Ishikawa (cell line): ENCODE data around the gene KMT5B.

Experiments used
- CEBPB ChIP-seq: IDR thresholded peaks from 2 replicates; pipeline ENCODE4 v1.6.1; 2012
- CREB1 ChIP-seq: IDR thresholded peaks from 2 replicates; pipeline ENCODE4 v1.6.1; 2012; ENCODE audit warnings: low read depth
- EGR1 ChIP-seq: IDR thresholded peaks from 2 replicates; pipeline ENCODE4 v1.6.1; 2012
- EP300 ChIP-seq: IDR thresholded peaks from 2 replicates; pipeline ENCODE4 v1.6.1; 2012; ENCODE audit warnings: borderline replicate concordance
- FOXM1 ChIP-seq: IDR thresholded peaks from 2 replicates; pipeline ENCODE4 v1.6.1; 2012; ENCODE audit warnings: low read depth, borderline replicate concordance
- MAX ChIP-seq: IDR thresholded peaks from 2 replicates; pipeline ENCODE4 v1.6.1; 2012
- NFIC ChIP-seq: IDR thresholded peaks from 2 replicates; pipeline ENCODE4 v1.6.1; 2012
- RAD21 ChIP-seq: IDR thresholded peaks from 2 replicates; pipeline ENCODE4 v1.6.1; 2012; ENCODE audit warnings: low read depth
- REST ChIP-seq: IDR thresholded peaks from 2 replicates; pipeline ENCODE4 v1.6.1; 2012; ENCODE audit warnings: low read depth, mild to moderate bottlenecking
- TAF1 ChIP-seq: IDR thresholded peaks from 2 replicates; pipeline ENCODE4 v1.6.1; 2012; ENCODE audit warnings: low read depth, mild to moderate bottlenecking
- TCF12 ChIP-seq: IDR thresholded peaks from 2 replicates; pipeline ENCODE4 v1.6.1; 2012; ENCODE audit warnings: low read depth
- TEAD4 ChIP-seq: IDR thresholded peaks from 2 replicates; pipeline ENCODE4 v1.6.1; 2012
- USF1 ChIP-seq: IDR thresholded peaks from 2 replicates; pipeline ENCODE4 v1.6.1; 2012
- YY1 ChIP-seq: IDR thresholded peaks from 2 replicates; pipeline ENCODE4 v1.6.1; 2012; ENCODE audit warnings: low read depth
- ZBTB7A ChIP-seq: IDR thresholded peaks from 2 replicates; pipeline ENCODE4 v1.6.1; 2012; ENCODE audit warnings: low read depth

Gene KMT5B

GRCh38 chr11:68191661-68192579 is 21.2 kb downstream of the KMT5B start:
- TF ChIP-seq RAD21 (no peak), EGR1 (no peak), YY1 (no peak)

- TF ChIP-seq FOXM1 (no peak), CREB1 (no peak), USF1 (no peak), TEAD4 (no peak), EP300 (no peak), CEBPB (no peak), TAF1 (no peak), ZBTB7A (no peak)
These were observed 23.2 kb downstream of the KMT5B start for GRCh38 chr11:68189888-68190287.

GRCh38 chr11:68189082-68189481 is 24.0 kb downstream of the KMT5B start:
- TF ChIP-seq TAF1 (no peak), TEAD4 (no peak), ZBTB7A (no peak), EP300 (no peak), NFIC (no peak), REST (no peak), RAD21 (no peak), CREB1 (no peak), CEBPB (no peak), EGR1 (no peak), YY1 (no peak), FOXM1 (no peak)

- TF ChIP-seq NFIC, result no peak
- TF ChIP-seq MAX, result no peak
- TF ChIP-seq FOXM1, result no peak
- no peak for TF ChIP-seq EP300
- no peak for TF ChIP-seq TCF12
- no peak for TF ChIP-seq CREB1
- no peak for TF ChIP-seq EGR1
- no peak for TF ChIP-seq REST
- TF ChIP-seq CEBPB, result no peak
- TF ChIP-seq YY1, result no peak
- no peak for TF ChIP-seq RAD21
- no peak for TF ChIP-seq USF1
- no peak for TF ChIP-seq TEAD4
- TF ChIP-seq ZBTB7A, result no peak
- no peak for TF ChIP-seq TAF1
These were observed 27.0 kb downstream of the KMT5B start for GRCh38 chr11:68186061-68186460.

- TF ChIP-seq TEAD4 (no peak), USF1 (no peak), FOXM1 (no peak), YY1 (no peak), TAF1 (no peak), EGR1 (no peak), CEBPB (no peak), EP300 (no peak), TCF12 (no peak), REST (no peak), RAD21 (no peak), ZBTB7A (no peak), CREB1 (no peak), NFIC (no peak), MAX (no peak)
These were observed 31.2 kb downstream of the KMT5B start for GRCh38 chr11:68181719-68182451.
